ENCODE data around the gene BIRC2.

Gene BIRC2

DNA sequence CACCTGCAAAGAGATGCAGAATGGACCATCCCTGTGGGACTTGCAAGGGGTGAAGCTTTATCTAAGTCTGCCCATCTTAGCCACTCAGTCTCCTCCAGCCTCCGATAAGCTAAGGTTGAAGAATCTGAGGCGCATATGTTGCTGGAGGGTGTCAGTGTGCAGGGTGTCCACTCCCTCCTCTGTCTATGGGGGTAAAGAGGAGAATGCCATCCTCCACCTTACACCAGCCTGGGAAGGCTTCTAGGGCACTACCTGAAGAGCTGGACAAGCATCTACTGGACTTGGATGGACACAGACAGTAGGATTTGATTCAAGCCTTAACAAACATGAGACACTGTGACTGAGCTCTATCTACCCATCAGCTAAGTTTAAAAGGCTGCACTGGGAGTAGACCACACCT lies 59.1 kb downstream of the BIRC2 start:
- FAIRE-seq, result no peak

DNA sequence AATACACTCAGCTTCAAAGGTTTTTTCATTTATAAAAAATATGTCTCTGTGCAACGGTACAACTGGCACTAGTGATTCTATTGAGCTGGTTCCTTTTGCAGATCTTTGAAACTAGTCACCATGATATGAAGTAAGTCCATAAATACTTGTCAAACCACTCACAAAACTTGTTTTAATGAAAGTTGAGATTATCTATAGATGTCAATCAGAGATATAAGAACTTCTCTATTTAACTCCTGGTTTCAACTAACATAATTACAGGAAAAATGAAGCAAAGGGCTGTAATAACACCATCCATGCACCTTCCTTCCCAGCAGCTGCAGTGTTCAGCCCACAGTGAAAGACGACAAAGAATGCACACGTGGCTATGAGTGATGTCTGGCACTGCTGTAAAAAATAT lies 60.9 kb downstream of the BIRC2 start:
- FAIRE-seq, result no peak

DNA sequence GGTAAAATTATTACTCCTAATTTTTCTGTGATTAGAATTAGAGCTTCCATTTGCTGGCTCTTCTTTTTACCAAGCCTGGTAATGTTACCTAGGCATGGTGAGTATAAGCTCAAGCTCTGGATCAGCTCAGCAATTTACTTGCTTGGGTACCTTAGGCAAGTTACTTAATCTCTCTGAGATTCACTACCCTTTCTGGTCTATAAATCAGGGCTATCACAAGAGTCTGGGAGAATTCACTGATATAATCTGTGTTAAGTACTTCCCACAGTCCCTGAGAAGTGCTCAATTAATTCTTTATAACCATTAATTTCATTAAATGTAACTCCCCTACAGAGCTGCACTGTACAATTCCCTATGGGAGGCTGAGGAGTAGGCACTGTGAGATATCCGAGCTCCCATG lies 61.3 kb downstream of the BIRC2 start:
- FAIRE-seq, result no peak

DNA sequence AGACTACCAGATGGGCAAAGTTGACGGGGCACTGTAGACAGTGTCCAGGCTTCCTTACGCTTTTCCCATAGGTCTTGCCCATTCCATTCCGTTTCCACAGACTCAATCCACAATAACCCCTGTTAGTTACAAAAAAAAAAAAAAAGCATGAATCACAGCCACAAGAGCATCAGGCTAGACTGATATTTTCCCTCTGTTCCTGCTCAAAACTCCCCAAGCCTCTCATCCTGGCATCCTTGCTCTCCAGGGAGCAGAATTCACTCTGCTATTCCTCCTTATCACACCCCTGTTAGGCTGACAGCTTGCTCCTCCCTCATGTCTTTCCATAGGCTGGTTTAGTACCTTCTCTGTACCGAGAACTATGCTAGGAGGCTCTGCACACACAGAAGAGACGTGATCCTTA lies 63.4 kb downstream of the BIRC2 start:
- FAIRE-seq, result no peak

- no peak for FAIRE-seq
Observed at GRCh38 chr11:102411142-102411541, 64.1 kb downstream of the BIRC2 start.

DNA sequence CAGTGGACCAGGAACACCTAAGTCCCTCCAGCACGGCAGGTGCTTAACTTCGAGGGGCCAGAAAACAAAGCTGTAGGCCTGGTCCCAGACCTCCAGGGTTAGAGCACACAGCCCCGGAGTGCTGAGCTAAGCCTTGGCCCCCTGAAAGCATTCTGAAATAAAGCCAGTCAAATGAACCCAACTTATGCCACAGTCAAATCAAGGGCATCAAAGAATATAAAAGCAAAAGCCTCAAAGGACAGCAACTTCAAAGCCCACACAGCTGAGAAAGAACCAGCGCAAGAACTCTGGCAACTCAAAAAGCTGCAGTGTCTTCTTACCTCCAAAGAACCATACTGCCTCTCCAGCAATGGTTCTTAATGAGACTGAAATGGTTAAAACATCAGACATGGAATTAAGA lies 66.5 kb downstream of the BIRC2 start:
- no peak for FAIRE-seq

GRCh38 chr11:102414559-102414958 lies 67.5 kb downstream of the BIRC2 start:
- FAIRE-seq, result no peak

- FAIRE-seq, result no peak
Observed at GRCh38 chr11:102415304-102415916, 68.4 kb downstream of the BIRC2 start.

- no peak for FAIRE-seq
Observed at GRCh38 chr11:102416976-102417375, 70.0 kb downstream of the BIRC2 start.

GRCh38 chr11:102419181-102419580 lies 72.2 kb downstream of the BIRC2 start:
- FAIRE-seq, result no peak

- FAIRE-seq, result no peak
Observed at GRCh38 chr11:102420547-102420946, 73.5 kb downstream of the BIRC2 start.

DNA sequence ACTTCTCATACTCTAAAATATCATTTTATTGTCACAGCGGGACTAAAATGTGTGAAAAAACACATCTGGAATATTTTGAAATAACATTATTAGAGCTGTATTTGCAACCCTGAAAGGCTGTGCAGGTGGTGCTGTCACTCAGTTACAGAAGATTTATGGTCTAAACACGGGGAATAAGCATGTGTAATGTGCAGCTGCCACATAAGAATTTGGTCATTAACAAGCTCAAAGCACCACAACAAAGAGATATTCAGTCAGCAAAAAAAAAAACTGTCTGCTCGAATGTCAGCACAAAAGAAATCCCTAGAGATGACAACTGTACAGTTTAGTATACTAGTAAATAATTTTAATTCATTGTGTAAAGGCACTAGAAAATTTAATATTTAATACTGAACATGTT lies 74.2 kb downstream of the BIRC2 start:
- no peak for FAIRE-seq

DNA sequence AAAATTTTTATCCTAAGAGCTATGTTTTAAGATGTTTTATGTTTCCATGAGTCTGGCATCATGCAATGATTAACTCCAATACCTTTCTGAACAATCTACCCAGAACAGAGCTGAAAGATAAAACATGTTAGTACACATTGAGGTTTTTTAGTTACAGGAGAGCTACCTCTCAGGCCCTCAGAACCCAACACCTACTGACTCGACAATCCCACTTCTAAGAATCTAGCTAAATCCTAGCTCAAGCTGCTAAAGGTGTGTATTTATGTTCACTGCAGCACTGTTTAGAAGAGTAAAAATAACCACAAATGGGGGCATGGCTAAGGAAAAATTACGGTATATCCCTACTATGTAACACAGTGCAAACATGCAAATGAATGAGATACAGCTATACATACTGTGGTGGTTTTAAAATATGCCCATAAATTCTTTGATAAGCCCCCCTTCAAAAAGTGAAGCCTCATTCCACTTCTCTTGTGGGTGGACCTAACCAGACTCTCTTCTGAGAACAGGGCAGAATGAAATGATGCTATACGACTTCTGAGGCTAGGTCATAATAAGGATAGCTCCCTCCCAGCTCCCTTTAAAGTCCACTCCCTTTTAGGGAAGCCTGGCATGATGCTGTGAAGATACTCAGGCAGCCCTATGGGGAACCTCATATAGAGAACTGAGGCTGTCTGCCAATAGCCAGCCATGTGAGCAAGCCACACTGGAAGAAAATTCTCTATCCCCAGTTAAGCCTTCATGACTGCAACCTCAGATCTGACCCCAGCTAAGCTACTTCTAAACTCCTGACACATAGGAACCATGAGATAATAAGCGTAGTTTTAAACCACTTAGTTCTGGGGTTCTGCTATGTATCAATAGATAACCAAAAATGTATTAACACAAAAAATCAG lies 76.1 kb downstream of the BIRC2 start:
- no peak for FAIRE-seq

GRCh38 chr11:102423936-102424335 lies 76.9 kb downstream of the BIRC2 start:
- FAIRE-seq, result peak; percentile 19

- FAIRE-seq, result no peak
Observed at GRCh38 chr11:102426000-102426399, 79.0 kb downstream of the BIRC2 start.

DNA sequence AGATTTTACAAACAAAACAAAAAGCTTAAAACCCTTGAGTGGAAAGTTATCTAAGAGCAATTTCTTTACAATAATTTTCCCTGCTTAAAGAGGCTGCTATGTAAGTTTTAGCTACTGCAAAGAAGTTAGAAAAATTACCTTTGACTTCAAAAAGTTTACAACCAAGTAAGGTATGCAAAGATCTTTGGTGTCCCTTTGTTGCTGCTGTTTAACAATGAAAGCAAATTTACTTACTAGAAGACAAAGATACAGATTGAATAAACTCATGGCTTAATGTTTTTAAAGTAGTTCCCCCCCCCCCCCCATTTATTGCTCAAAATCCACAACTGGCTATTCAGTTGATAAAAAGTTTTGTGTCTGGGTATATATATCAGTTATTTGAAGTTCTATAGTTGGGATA lies 79.6 kb downstream of the BIRC2 start:
- no peak for FAIRE-seq

DNA sequence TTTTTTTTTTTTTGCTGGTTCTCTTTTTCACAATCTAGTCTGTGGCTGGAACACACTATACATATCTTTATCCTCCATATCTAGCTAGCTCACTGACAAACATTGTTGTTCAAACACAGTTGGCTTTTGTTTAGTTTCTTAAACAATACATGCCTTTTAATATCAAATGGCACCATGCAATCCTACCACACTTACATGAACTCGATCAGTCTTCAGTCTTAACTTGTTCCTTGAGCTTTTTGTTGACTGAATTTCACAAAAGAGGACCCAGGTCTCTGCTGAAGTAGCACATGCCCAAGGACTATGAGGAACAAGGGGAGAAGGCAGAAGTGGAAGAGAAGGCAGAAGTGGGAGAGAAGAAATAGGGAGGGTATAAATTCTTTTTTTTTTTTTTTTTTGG lies 80.1 kb downstream of the BIRC2 start:
- no peak for FAIRE-seq
